Activated CD8-positive, alpha-beta T cell treated with anti-CD3 and anti-CD28 coated beads for 36 hours (primary cell): Measurements from ENCODE around the gene SYMPK. TPM values are rescaled to one million over a fixed set of nuclear protein-coding genes. Genes with fewer than 3 reads are reported as not detected.

Experiments
- ATAC-seq: fragments of 200-7000 bp; cut with Tn5 transposase; one replicate; pipeline ENCODE4 v1.10.0; 2021; ENCODE audit warnings: mild to moderate bottlenecking, moderate library complexity
- CTCF ChIA-PET: fragments of 350-600 bp; sonication (Branson Sonifier 250); formaldehyde crosslinking; loops from one replicate; lab custom pipeline; 2021; ENCODE audit warnings: antibody characterized with exemption; lab: Charles Lee
- POLR2A ChIA-PET: fragments of 350-600 bp; sonication (Branson Sonifier 250); formaldehyde crosslinking; loops from one replicate; lab custom pipeline; 2021; ENCODE audit warnings: antibody characterized with exemption; lab: Charles Lee
- DNase-seq: peaks from one replicate; pipeline ENCODE4 v3.0.0-alpha.2; 2020
- H3K27ac Mint-ChIP-seq: one replicate; pipeline ENCODE4 v1.8.0; 2021; ENCODE audit warnings: mild to moderate bottlenecking, mixed read lengths
- H3K27me3 Mint-ChIP-seq: one replicate; pipeline ENCODE4 v1.8.0; 2021; ENCODE audit warnings: mixed read lengths
- H3K36me3 Mint-ChIP-seq: one replicate; pipeline ENCODE4 v1.8.0; 2021; ENCODE audit warnings: low read depth, mixed read lengths
- H3K4me1 Mint-ChIP-seq: one replicate; pipeline ENCODE4 v1.8.0; 2021; ENCODE audit warnings: low read depth, mixed read lengths
- H3K4me3 Mint-ChIP-seq: one replicate; pipeline ENCODE4 v1.8.0; 2021; ENCODE audit warnings: mild to moderate bottlenecking, moderate library complexity, mixed read lengths
- H3K9me3 Mint-ChIP-seq: one replicate; pipeline ENCODE4 v1.8.0; 2021; ENCODE audit warnings: mixed read lengths
- CTCF ChIP-seq: fragments of 200-600 bp; IDR thresholded peaks from one replicate; pipeline ENCODE4 v1.8.0; 2022; ENCODE audit warnings: antibody characterized with exemption, mild to moderate bottlenecking
- intact Hi-C: fragments of 100-400 bp; cut with micrococcal nuclease; formaldehyde crosslinking; loops from one replicate; pipeline ENCODE4 v1.10.0; 2022
- total RNA-seq, 2 experiments: library from RNA; stranded (reverse); gene quantifications; one replicate each; pipeline ENCODE4 v1.2.3, GENCODE V29; 2021

SYMPK gene
- total RNA-seq, 2 experiments from 2014 or later = 96.8 to 114 TPM

- intact Hi-C loops = no loop called here
- peaks cover 28% of the 10 kb centered on the region for H3K4me1 Mint-ChIP-seq
- ATAC-seq = peak; percentile 25
- POLR2A ChIA-PET = interaction anchor here (1.0 to 3.6 kb wide), 8 partner anchors 9 to 44 kb away, joined by 3 to 19 read pairs (median 7); partner anchors contain the start of genes RSPH6A and SIX5
- TF ChIP-seq CTCF = no peak
- H3K27ac Mint-ChIP-seq = peak overlapping the region; percentile 87
- peak overlapping the region; percentile 93 for H3K4me3 Mint-ChIP-seq
- H3K27me3 Mint-ChIP-seq = peaks cover 30% of the 10 kb centered on the region
- CTCF ChIA-PET = interaction anchor here (1.0 to 3.8 kb wide), 6 partner anchors 8 to 25 kb away, joined by 3 to 18 read pairs (median 6); partner anchors contain the start of gene SIX5
- DNase-seq = peak; percentile 47
- H3K9me3 Mint-ChIP-seq = no peaks in the 10 kb centered on the region
- H3K36me3 Mint-ChIP-seq = peaks cover 35% of the 10 kb centered on the region
Observed at GRCh38 chr19:45791744-45792469, 71.0 kb downstream of the SYMPK start.

DNA sequence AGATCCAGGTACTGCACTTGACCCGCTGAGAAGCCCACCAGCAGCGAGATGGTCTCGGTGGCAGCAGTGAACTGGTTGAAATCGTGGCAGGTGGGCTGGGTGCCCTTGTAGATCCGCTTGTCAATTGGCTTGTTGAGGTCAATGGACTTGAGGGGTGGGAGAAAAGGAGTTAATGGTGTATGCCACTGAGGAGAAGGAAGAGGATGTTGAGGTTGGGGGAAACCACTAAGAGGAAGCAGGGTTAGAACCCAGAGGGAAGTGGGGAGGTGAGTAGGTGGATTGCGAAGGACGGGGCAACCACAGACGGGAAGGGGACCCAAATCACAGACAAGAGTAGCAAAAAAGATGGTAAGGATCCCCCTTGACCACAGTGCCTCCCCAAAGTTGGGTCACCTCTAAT lies 72.0 kb downstream of the SYMPK start:
- Mint-ChIP-seq H3K27me3 (peaks cover 25% of the 10 kb centered on the region), H3K4me3 (peak overlapping the region; percentile 93), H3K4me1 (peaks cover 28% of the 10 kb centered on the region), H3K9me3 (no peaks in the 10 kb centered on the region), H3K36me3 (peaks cover 43% of the 10 kb centered on the region), H3K27ac (no peak overlapping the region)
- CTCF ChIA-PET = interaction anchor here (1.4 to 3.8 kb wide), 4 partner anchors 9 to 26 kb away, joined by 3 to 18 read pairs (median 6); partner anchors contain the start of gene SIX5
- intact Hi-C loops = no loop called here
- no peak for TF ChIP-seq CTCF
- no peak for ATAC-seq
- peak; percentile 50 for DNase-seq
- POLR2A ChIA-PET = interaction anchor here (0.6 to 3.6 kb wide), 4 partner anchors 12 to 26 kb away, joined by 3 to 19 read pairs (median 8); partner anchors contain the start of gene SIX5

- POLR2A ChIA-PET = interaction anchor here (0.9 kb wide), 2 partner anchors 8 to 10 kb away, joined by 3 read pairs; no protein-coding TSS in a partner anchor
- TF ChIP-seq CTCF = no peak
- intact Hi-C loops = no loop called here
- DNase-seq = no peak
- Mint-ChIP-seq H3K4me1 (peaks cover 28% of the 10 kb centered on the region), H3K36me3 (peaks cover 43% of the 10 kb centered on the region), H3K9me3 (no peaks in the 10 kb centered on the region), H3K4me3 (no peak overlapping the region), H3K27ac (no peak overlapping the region), H3K27me3 (peaks cover 12% of the 10 kb centered on the region)
- CTCF ChIA-PET = interaction anchor here (1.0 to 1.5 kb wide), 3 partner anchors 10 to 19 kb away, joined by 4 to 16 read pairs (median 6); partner anchors contain the start of gene SIX5
- ATAC-seq = no peak
Observed at GRCh38 chr19:45789035-45789786, 73.7 kb downstream of the SYMPK start.

DNA sequence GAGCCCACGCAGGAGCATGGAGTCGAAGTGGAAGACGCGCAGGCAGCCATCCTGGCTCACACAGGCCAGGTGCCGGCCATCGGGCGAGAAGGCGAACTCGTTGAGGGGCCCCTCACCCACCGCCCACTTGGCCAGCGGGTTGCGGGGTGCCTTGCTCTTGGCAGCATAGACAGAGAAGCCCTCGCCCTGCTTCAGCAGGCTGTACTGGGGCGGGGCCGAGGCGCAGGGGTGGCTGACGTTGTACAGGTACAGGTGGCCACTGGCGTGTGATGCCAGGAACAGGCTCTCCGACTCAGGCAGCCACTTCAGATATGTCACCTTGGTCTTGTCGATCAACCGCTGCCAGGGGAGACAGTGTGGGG lies 76.4 kb downstream of the SYMPK start:
- Mint-ChIP-seq H3K36me3 (peaks cover 43% of the 10 kb centered on the region), H3K4me1 (peaks cover 10% of the 10 kb centered on the region), H3K27me3 (peaks cover 11% of the 10 kb centered on the region), H3K27ac (no peak overlapping the region), H3K4me3 (no peak overlapping the region), H3K9me3 (no peaks in the 10 kb centered on the region)
- no peak for DNase-seq
- ATAC-seq = no peak
- TF ChIP-seq CTCF = no peak
- ChIA-PET CTCF (interaction anchor here (1.0 to 1.5 kb wide), 2 partner anchors 13 to 17 kb away, joined by 3 to 4 read pairs; partner anchors contain the start of gene SIX5), POLR2A (interaction anchor here (0.7 kb wide), 1 partner anchor 14 kb away, joined by 3 read pairs; no protein-coding TSS in a partner anchor)
- intact Hi-C loops = no loop called here
